Anterior cingulate cortex (tissue), 58 donors: ENCODE results near the gene UNC50.

Source experiments
- DNase-seq, 58 donors: peaks; one replicate each; lab custom pipeline; 2025; lab: John Stamatoyannopoulos, UW

The UNC50 gene

GRCh38 chr2:98607104-98607503, 1.3 kb upstream of the UNC50 start:
- DNase-seq: no peak

GRCh38 chr2:98607741-98608115, 661 bp upstream of the UNC50 start:
- DNase-seq: no peak

- DNase-seq: peak in 2 of 58 donors; percentile 35 to 65
Measured at GRCh38 chr2:98608962-98609604, 694 bp downstream of the UNC50 start.

GRCh38 chr2:98614024-98614739, 5.8 kb downstream of the UNC50 start:
- DNase-seq: no peak

GRCh38 chr2:98615481-98615880, 7.1 kb downstream of the UNC50 start:
- no peak for DNase-seq

- no peak for DNase-seq
Measured at GRCh38 chr2:98617149-98617548, 8.8 kb downstream of the UNC50 start.

- peak in 2 of 58 donors; percentile 3 to 7 for DNase-seq
Measured at GRCh38 chr2:98623657-98624056, 15.3 kb downstream of the UNC50 start.

GRCh38 chr2:98632351-98632750, 24.0 kb downstream of the UNC50 start:
- no peak for DNase-seq

GRCh38 chr2:98634406-98635092, 26.2 kb downstream of the UNC50 start:
- no peak for DNase-seq

- DNase-seq: no peak
Measured at GRCh38 chr2:98637401-98638147, 29.2 kb downstream of the UNC50 start.

- DNase-seq: no peak
Measured at GRCh38 chr2:98643496-98644100, 35.2 kb downstream of the UNC50 start.

- DNase-seq: no peak
Measured at GRCh38 chr2:98647636-98648035, 39.2 kb downstream of the UNC50 start.

- DNase-seq: no peak
Measured at GRCh38 chr2:98648451-98648850, 40.1 kb downstream of the UNC50 start.

- peak in 54 of 58 donors; percentile 6 to 87 (median 66) for DNase-seq
Measured at GRCh38 chr2:98649135-98649991, 41.0 kb downstream of the UNC50 start.

- no peak for DNase-seq
Measured at GRCh38 chr2:98649992-98650375, 41.6 kb downstream of the UNC50 start.

GRCh38 chr2:98650998-98651397, 42.6 kb downstream of the UNC50 start:
- DNase-seq: no peak

GRCh38 chr2:98654699-98655495, 46.5 kb downstream of the UNC50 start:
- DNase-seq: no peak

- no peak for DNase-seq
Measured at GRCh38 chr2:98656800-98657199, 48.4 kb downstream of the UNC50 start.
